ENCODE measurements around the gene KNL1. TPM values are rescaled to one million over a fixed set of nuclear protein-coding genes. Genes with fewer than 3 reads are reported as not detected.

KNL1 gene
- total and polyA plus RNA-seq, 2 donors (not counting 1 experiment from before 2014, with no cell fraction given) = 3.9 to 5.0 TPM

- Histone ChIP-seq H2AFZ (ENCODE audit: low read length) (no peak overlapping the region), H3K36me3 (ENCODE audit: control insufficient read depth, insufficient read depth, low read length) (no peaks in the 10 kb centered on the region), H3K4me1 (ENCODE audit: control insufficient read depth, extremely low read depth, insufficient read depth, low read length) (no peaks in the 10 kb centered on the region), H3K4me3 (replicated peaks in 1 of 4; ENCODE audit: control extremely low read depth in 1 of 4, insufficient read depth in 1 of 4, low read depth in 3 of 4, low read length in 4 of 4) (peak overlapping the region in 1 of 4 experiments; percentile 99), H3K27me3 (ENCODE audit: control insufficient read depth, insufficient read depth, low read length) (no peaks in the 10 kb centered on the region), H3K27ac (ENCODE audit: insufficient read depth, low read length) (no peak overlapping the region), H3K9ac (ENCODE audit: insufficient read depth, low read length) (no peak overlapping the region), H3K4me2 (ENCODE audit: extremely low read depth, insufficient read depth, low read length) (no peak overlapping the region), H3K9me3 (ENCODE audit: control insufficient read depth, insufficient read depth, low read depth, low read length) (no peaks in the 10 kb centered on the region), H4K20me1 (ENCODE audit: control insufficient read depth, extremely low read depth, insufficient read depth, low read length) (no peaks in the 10 kb centered on the region), H3K79me2 (ENCODE audit: control insufficient read depth, insufficient read depth, low read length) (peaks cover 4% of the 10 kb centered on the region)
- TF ChIP-seq CTCF (conservative IDR thresholded peaks at IDR 0.05 in 1 of 2, IDR thresholded peaks at IDR 0.05 in 1 of 2; ENCODE audit: low read depth in 1 of 2, low read length in 2 of 2) = no peak
- TF ChIP-seq EZH2 (IDR thresholded peaks at IDR 0.05; ENCODE audit: low read length, missing control alignments) = no peak
- DNase-seq (ENCODE audit: low read depth in 2 of 2) = no peak
Observed at GRCh38 chr15:40563426-40563825, 30.6 kb upstream of the KNL1 start.

GRCh38 chr15:40564591-40565332 is 29.3 kb upstream of the KNL1 start, which contains the start of gene CCDC32:
Gene CCDC32 (minus strand): TSS chr15:40565042. CDS start chr15:40563015, 2,027 bp downstream.
- TF ChIP-seq CTCF (conservative IDR thresholded peaks at IDR 0.05 in 1 of 2, IDR thresholded peaks at IDR 0.05 in 1 of 2; ENCODE audit: low read depth in 1 of 2, low read length in 2 of 2) = no peak
- TF ChIP-seq EZH2 (IDR thresholded peaks at IDR 0.05; ENCODE audit: low read length, missing control alignments) = no peak
- peak; percentile 98 to 99 for DNase-seq (ENCODE audit: low read depth in 2 of 2)
- H3K4me2 ChIP-seq (ENCODE audit: extremely low read depth, insufficient read depth, low read length) = peak within 1 kb of the TSS; percentile 78
- peaks cover 10% of the 10 kb centered on the region for H3K79me2 ChIP-seq (ENCODE audit: control insufficient read depth, insufficient read depth, low read length)
- H3K9me3 ChIP-seq (ENCODE audit: control insufficient read depth, insufficient read depth, low read depth, low read length) = no peaks in the 10 kb centered on the region
- peak within 1 kb of the TSS; percentile 34 to 99 (median 75) for H3K4me3 ChIP-seq (replicated peaks in 1 of 4; ENCODE audit: control extremely low read depth in 1 of 4, insufficient read depth in 1 of 4, low read depth in 3 of 4, low read length in 4 of 4)
- H2AFZ ChIP-seq (ENCODE audit: low read length) = peak within 1 kb of the TSS; percentile 41
- H3K4me1 ChIP-seq (ENCODE audit: control insufficient read depth, extremely low read depth, insufficient read depth, low read length) = no peaks in the 10 kb centered on the region
- no peaks in the 10 kb centered on the region for H4K20me1 ChIP-seq (ENCODE audit: control insufficient read depth, extremely low read depth, insufficient read depth, low read length)
- H3K36me3 ChIP-seq (ENCODE audit: control insufficient read depth, insufficient read depth, low read length) = no peaks in the 10 kb centered on the region
- peak within 1 kb of the TSS; percentile 69 for H3K27ac ChIP-seq (ENCODE audit: insufficient read depth, low read length)
- peak within 1 kb of the TSS; percentile 66 for H3K9ac ChIP-seq (ENCODE audit: insufficient read depth, low read length)
- no peaks in the 10 kb centered on the region for H3K27me3 ChIP-seq (ENCODE audit: control insufficient read depth, insufficient read depth, low read length)

GRCh38 chr15:40565333-40566238 is 28.5 kb upstream of the KNL1 start:
- DNase-seq (ENCODE audit: low read depth in 2 of 2) = no peak
- Histone ChIP-seq H3K4me3 (replicated peaks in 1 of 4; ENCODE audit: control extremely low read depth in 1 of 4, insufficient read depth in 1 of 4, low read depth in 3 of 4, low read length in 4 of 4) (peak overlapping the region; percentile 2 to 99 (median 50)), H4K20me1 (ENCODE audit: control insufficient read depth, extremely low read depth, insufficient read depth, low read length) (no peaks in the 10 kb centered on the region), H3K79me2 (ENCODE audit: control insufficient read depth, insufficient read depth, low read length) (peaks cover 18% of the 10 kb centered on the region), H3K36me3 (ENCODE audit: control insufficient read depth, insufficient read depth, low read length) (no peaks in the 10 kb centered on the region), H3K27me3 (ENCODE audit: control insufficient read depth, insufficient read depth, low read length) (no peaks in the 10 kb centered on the region), H3K4me1 (ENCODE audit: control insufficient read depth, extremely low read depth, insufficient read depth, low read length) (peaks cover 5% of the 10 kb centered on the region), H3K9ac (ENCODE audit: insufficient read depth, low read length) (no peak overlapping the region), H3K4me2 (ENCODE audit: extremely low read depth, insufficient read depth, low read length) (peak overlapping the region; percentile 18), H3K27ac (ENCODE audit: insufficient read depth, low read length) (no peak overlapping the region), H2AFZ (ENCODE audit: low read length) (peak overlapping the region; percentile 41), H3K9me3 (ENCODE audit: control insufficient read depth, insufficient read depth, low read depth, low read length) (no peaks in the 10 kb centered on the region)
- TF ChIP-seq CTCF (conservative IDR thresholded peaks at IDR 0.05 in 1 of 2, IDR thresholded peaks at IDR 0.05 in 1 of 2; ENCODE audit: low read depth in 1 of 2, low read length in 2 of 2) (no peak), EZH2 (IDR thresholded peaks at IDR 0.05; ENCODE audit: low read length, missing control alignments) (no peak)
